HL-60 (cell line): Measurements from ENCODE around the gene PRKAR1B.

Experiments used
- CTCF ChIP-seq: IDR thresholded peaks from one replicate; pipeline ENCODE4 v1.5.1; 2011; ENCODE audit warnings: low read length, control low read depth, inconsistent platforms; ENCODE audit not compliant: insufficient read depth
- GABPA ChIP-seq: IDR thresholded peaks from 2 replicates; pipeline ENCODE4 v1.6.1; 2012; ENCODE audit warnings: low read depth
- POLR2AphosphoS5 ChIP-seq: IDR thresholded peaks from 2 replicates; pipeline ENCODE4 v1.6.1; 2012; ENCODE audit warnings: low read depth
- REST ChIP-seq: IDR thresholded peaks from 2 replicates; pipeline ENCODE4 v1.6.1; 2012; ENCODE audit warnings: low read depth; ENCODE audit not compliant: insufficient replicate concordance

GRCh38 chr7:595621-596010 lies 131.5 kb downstream of the PRKAR1B start:
- TF ChIP-seq CTCF (no peak), REST (no peak), POLR2AphosphoS5 (no peak), GABPA (no peak)
